IMR-90 (cell line): Measurements from ENCODE around the gene RNF4. TPM values are rescaled to one million over a fixed set of nuclear protein-coding genes. Genes with fewer than 3 reads are reported as not detected.

ENCODE experiments used
- ATAC-seq: fragments of 200-7000 bp; cut with Tn5 transposase; 2 replicates; pipeline ENCODE4 v1.9.1; 2020; ENCODE audit warnings: low read depth, mild to moderate bottlenecking, moderate library complexity
- BruUV-seq: library from RNA; stranded (reverse); fragments of 400-500 nt; replicated peaks from 2 replicates; lab custom pipeline; 2021; lab: Mats Ljungman, UMichigan
- CTCF ChIA-PET: fragments of 300-600 bp; formaldehyde crosslinking; extraction: SDS; loops from one replicate; lab custom pipeline; 2021; ENCODE audit warnings: antibody characterized with exemption; lab: Yijun Ruan, JAX
- POLR2A ChIA-PET: fragments of 300-600 bp; sonication (Branson Sonifier 250); formaldehyde crosslinking; loops from one replicate; lab custom pipeline; 2022; ENCODE audit warnings: antibody characterized with exemption; ENCODE audit not compliant: unreplicated experiment; lab: Charles Lee
- DNase-seq: peaks from one replicate; pipeline ENCODE4 v3.0.0; 2013
- H2AFZ ChIP-seq: replicated peaks from 2 replicates; pipeline ENCODE3; 2013; ENCODE audit warnings: low read length, mild to moderate bottlenecking; ENCODE audit not compliant: poor library complexity
- H2AK5ac ChIP-seq: 2 replicates; pipeline ENCODE4 v1.6.1; 2013; ENCODE audit warnings: low read depth, low read length, inconsistent platforms
- H2AK9ac ChIP-seq: replicated peaks from 2 replicates; pipeline ENCODE3; 2013; ENCODE audit warnings: mild to moderate bottlenecking, low read depth, low read length, moderate library complexity; ENCODE audit not compliant: poor library complexity
- H2BK120ac ChIP-seq: 2 replicates; pipeline ENCODE4 v1.6.1; 2013; ENCODE audit warnings: low read depth, low read length, inconsistent platforms
- H2BK15ac ChIP-seq: 3 replicates; pipeline ENCODE4 v1.6.1; 2013; ENCODE audit warnings: low read depth, low read length, inconsistent platforms
- H2BK20ac ChIP-seq: 2 replicates; pipeline ENCODE4 v1.6.1; 2013; ENCODE audit warnings: low read depth, mild to moderate bottlenecking, inconsistent platforms, low read length, moderate library complexity
- H2BK5ac ChIP-seq: 2 replicates; pipeline ENCODE4 v1.6.1; 2013; ENCODE audit warnings: mild to moderate bottlenecking, low read depth, low read length, inconsistent platforms; ENCODE audit not compliant: poor library complexity, severe bottlenecking
- H3K14ac ChIP-seq: replicated peaks from 2 replicates; pipeline ENCODE4 v1.6.1; 2013; ENCODE audit warnings: low read depth, low read length, inconsistent platforms
- H3K18ac ChIP-seq: 2 replicates; pipeline ENCODE4 v1.6.1; 2013; ENCODE audit warnings: low read depth, low read length, control low read depth
- H3K23ac ChIP-seq: 2 replicates; pipeline ENCODE4 v1.6.1; 2013; ENCODE audit warnings: low read depth, low read length, inconsistent platforms
- H3K27ac ChIP-seq: 2 replicates; pipeline ENCODE4 v1.5.1; 2013; ENCODE audit warnings: mild to moderate bottlenecking, control low read depth, low read length; ENCODE audit not compliant: insufficient read depth
- H3K27me3 ChIP-seq: 2 replicates; pipeline ENCODE4 v1.6.1; 2013; ENCODE audit warnings: low read length; ENCODE audit not compliant: control insufficient read depth, insufficient read depth
- H3K36me3 ChIP-seq: 2 replicates; pipeline ENCODE4 v1.6.1; 2013; ENCODE audit warnings: low read length, mixed read lengths; ENCODE audit not compliant: control insufficient read depth, insufficient read depth
- H3K4ac ChIP-seq: 2 replicates; pipeline ENCODE4 v1.6.1; 2013; ENCODE audit warnings: low read depth, low read length, inconsistent platforms
- H3K4me1 ChIP-seq: 2 replicates; pipeline ENCODE4 v1.6.1; 2013; ENCODE audit warnings: low read length, mixed read lengths; ENCODE audit not compliant: control insufficient read depth, insufficient read depth
- H3K4me2 ChIP-seq: 2 replicates; pipeline ENCODE4 v1.6.1; 2013; ENCODE audit warnings: low read depth, mild to moderate bottlenecking, control low read depth, low read length, moderate library complexity
- H3K4me3 ChIP-seq: 2 replicates; pipeline ENCODE4 v1.5.1; 2013; ENCODE audit warnings: low read depth, mild to moderate bottlenecking, control low read depth, low read length, moderate library complexity; ENCODE audit not compliant: insufficient read depth
- H3K56ac ChIP-seq: 2 replicates; pipeline ENCODE4 v1.6.1; 2013; ENCODE audit warnings: low read length, inconsistent platforms; ENCODE audit not compliant: insufficient read depth; ENCODE audit errors: extremely low read depth
- H3K79me1 ChIP-seq, 2 experiments: 2 replicates each; pipeline ENCODE4 v1.6.1; 2013; ENCODE audit warnings: low read length in 2 of 2, inconsistent platforms in 1 of 2, low read depth in 1 of 2
- H3K9ac ChIP-seq: 2 replicates; pipeline ENCODE4 v1.6.1; 2013; ENCODE audit warnings: low read depth, low read length, control low read depth
- H3K9me1 ChIP-seq: 2 replicates; pipeline ENCODE4 v1.6.1; 2013; ENCODE audit warnings: low read length, inconsistent platforms; ENCODE audit not compliant: insufficient read depth
- H3K9me3 ChIP-seq: 2 replicates; pipeline ENCODE4 v1.6.1; 2013; ENCODE audit warnings: low read length; ENCODE audit not compliant: control insufficient read depth, insufficient read depth
- H4K20me1 ChIP-seq: 2 replicates; pipeline ENCODE4 v1.6.1; 2013; ENCODE audit warnings: low read length, inconsistent platforms; ENCODE audit not compliant: insufficient read depth
- H4K5ac ChIP-seq: 2 replicates; pipeline ENCODE4 v1.6.1; 2013; ENCODE audit warnings: mild to moderate bottlenecking, low read depth, low read length, control low read depth
- H4K8ac ChIP-seq, 2 experiments: 2 replicates each; pipeline ENCODE4 v1.6.1; 2013; ENCODE audit warnings: low read depth in 2 of 2, low read length in 2 of 2, control low read depth in 1 of 2, inconsistent platforms in 1 of 2
- H4K91ac ChIP-seq: 2 replicates; pipeline ENCODE4 v1.6.1; 2013; ENCODE audit warnings: low read depth, low read length, inconsistent platforms; ENCODE audit not compliant: insufficient read depth
- MXI1 ChIP-seq: IDR thresholded peaks from 2 replicates; pipeline ENCODE4 v1.6.1; 2012; ENCODE audit warnings: low read depth, mild to moderate bottlenecking, low read length, moderate library complexity, borderline replicate concordance
- RCOR1 ChIP-seq: IDR thresholded peaks from 2 replicates; pipeline ENCODE4 v1.6.1; 2012; ENCODE audit warnings: mild to moderate bottlenecking, low read length, improper control_type of control experiment; ENCODE audit not compliant: insufficient replicate concordance
- WGBS, 2 experiments: methylation state at CpG; one replicate each; pipeline versions ENCODE4 v1.1.5 to v1.1.7; 2013; ENCODE audit warnings: missing lambda C conversion rate in 2 of 2; ENCODE audit not compliant: insufficient read length in 1 of 2; ENCODE audit errors: extremely low coverage in 2 of 2; 5-methylcytosine and 5-hydroxymethylcytosine counted together
- dilution Hi-C: fragments of 300-500 bp; cut with HindIII; formaldehyde crosslinking; loops from one replicate; pipeline ENCODE4 v1.14.3; 2018; ENCODE audit warnings: low sequenced_read_pairs; ENCODE audit not compliant: unreplicated experiment
- in situ Hi-C: fragments of 300-500 bp; cut with MboI; formaldehyde crosslinking; loops from 3 replicates; pipeline ENCODE4 v1.14.3; 2019; ENCODE audit warnings: low sequenced_read_pairs, inconsistent platforms, mixed read lengths
- intact Hi-C: fragments of 100-400 bp; cut with micrococcal nuclease; formaldehyde crosslinking; loops from 2 replicates; pipeline ENCODE4 v1.10.0; 2022
- polyA plus RNA-seq, 3 experiments: library from polyadenylated mRNA; depleted of rRNA; stranded (reverse); fragments of >200 nt; gene quantifications; 2 replicates each; pipeline ENCODE4 v1.2.3, GENCODE V29; 2012; ENCODE audit warnings: low replicate concordance in 1 of 3
- total RNA-seq: library from RNA; depleted of rRNA; stranded (reverse); fragments of >200 nt; gene quantifications from 2 replicates; pipeline ENCODE4 v1.2.3, GENCODE V29; 2012
- TF ChIP-seq, protein P1 (sequence below): conservative IDR thresholded peaks from 2 replicates; pipeline ENCODE4 v1.5.1; 2012; ENCODE audit warnings: mild to moderate bottlenecking, low read depth, low read length, improper control_type of control experiment
- TF ChIP-seq, protein P2 (sequence below): fragments of 150-350 bp; IDR thresholded peaks from 2 replicates; pipeline ENCODE4 v1.6.1; 2017; ENCODE audit warnings: mild to moderate bottlenecking, antibody characterized with exemption, low read length, low read depth

RNF4 gene
- total and polyA plus RNA-seq, 2 of the 4 experiments (the other 2 are of a cell fraction), result 63.8 to 73.8 TPM

DNA sequence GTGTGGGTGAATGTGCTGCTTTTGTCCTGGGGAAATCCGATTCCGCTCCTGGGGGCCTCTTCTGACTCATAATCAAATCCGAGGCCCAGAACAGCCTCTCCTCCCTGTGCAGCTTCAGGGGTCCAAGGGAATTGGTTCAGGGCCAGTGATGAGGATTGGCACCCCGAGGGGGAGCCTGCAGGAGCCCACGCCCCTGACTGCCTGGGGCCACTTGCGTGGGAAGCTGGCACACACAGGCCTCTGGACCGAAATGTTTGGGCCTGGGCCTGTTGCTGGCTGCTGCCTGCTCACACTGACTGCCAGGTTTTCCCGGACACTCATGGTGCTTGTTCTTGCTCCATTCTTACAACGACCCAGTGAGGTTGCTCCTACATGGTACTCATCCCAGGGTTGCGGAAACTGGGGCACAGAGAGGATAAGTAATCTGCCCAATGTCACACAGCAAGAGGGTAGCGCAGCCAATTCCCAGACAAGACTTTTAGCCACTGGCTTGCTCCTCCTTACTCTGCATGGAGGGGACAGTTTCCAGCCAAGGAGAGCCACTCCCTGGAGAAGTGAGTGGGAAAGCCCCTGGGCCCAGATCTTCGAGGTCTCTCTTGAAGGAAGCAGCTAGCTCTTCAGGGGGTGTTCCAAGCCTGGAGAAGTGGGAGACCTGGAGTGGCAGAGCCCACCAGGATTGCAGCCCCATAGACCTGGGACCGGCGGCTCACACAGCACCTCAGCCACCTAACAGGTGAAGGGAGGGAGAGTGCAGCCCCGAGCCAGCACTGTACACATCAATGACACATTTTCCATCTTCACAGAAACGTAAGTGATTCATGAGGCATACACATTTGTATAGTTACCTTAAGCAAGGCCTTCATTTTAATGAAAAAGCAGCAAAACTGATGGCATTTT lies 29.8 kb upstream of the RNF4 start:
- TF ChIP-seq, protein P1, sequence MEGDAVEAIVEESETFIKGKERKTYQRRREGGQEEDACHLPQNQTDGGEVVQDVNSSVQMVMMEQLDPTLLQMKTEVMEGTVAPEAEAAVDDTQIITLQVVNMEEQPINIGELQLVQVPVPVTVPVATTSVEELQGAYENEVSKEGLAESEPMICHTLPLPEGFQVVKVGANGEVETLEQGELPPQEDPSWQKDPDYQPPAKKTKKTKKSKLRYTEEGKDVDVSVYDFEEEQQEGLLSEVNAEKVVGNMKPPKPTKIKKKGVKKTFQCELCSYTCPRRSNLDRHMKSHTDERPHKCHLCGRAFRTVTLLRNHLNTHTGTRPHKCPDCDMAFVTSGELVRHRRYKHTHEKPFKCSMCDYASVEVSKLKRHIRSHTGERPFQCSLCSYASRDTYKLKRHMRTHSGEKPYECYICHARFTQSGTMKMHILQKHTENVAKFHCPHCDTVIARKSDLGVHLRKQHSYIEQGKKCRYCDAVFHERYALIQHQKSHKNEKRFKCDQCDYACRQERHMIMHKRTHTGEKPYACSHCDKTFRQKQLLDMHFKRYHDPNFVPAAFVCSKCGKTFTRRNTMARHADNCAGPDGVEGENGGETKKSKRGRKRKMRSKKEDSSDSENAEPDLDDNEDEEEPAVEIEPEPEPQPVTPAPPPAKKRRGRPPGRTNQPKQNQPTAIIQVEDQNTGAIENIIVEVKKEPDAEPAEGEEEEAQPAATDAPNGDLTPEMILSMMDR, result no peak
- TF ChIP-seq RCOR1 (no peak), MXI1 (no peak)
- TF ChIP-seq, protein P2, sequence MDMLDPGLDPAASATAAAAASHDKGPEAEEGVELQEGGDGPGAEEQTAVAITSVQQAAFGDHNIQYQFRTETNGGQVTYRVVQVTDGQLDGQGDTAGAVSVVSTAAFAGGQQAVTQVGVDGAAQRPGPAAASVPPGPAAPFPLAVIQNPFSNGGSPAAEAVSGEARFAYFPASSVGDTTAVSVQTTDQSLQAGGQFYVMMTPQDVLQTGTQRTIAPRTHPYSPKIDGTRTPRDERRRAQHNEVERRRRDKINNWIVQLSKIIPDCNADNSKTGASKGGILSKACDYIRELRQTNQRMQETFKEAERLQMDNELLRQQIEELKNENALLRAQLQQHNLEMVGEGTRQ, result no peak
- H2AFZ ChIP-seq, result peak overlapping the region; percentile 29
- no peak overlapping the region for H3K56ac ChIP-seq
- H2BK20ac ChIP-seq, result no peak overlapping the region
- ChIA-PET CTCF (interaction anchor here (0.7 kb wide), 2 partner anchors 206 to 218 kb away, joined by 4 to 5 read pairs; no protein-coding TSS in a partner anchor), POLR2A (no interaction called here)
- BruUV-seq, result no TSS peak
- H3K27ac ChIP-seq, result no peak overlapping the region
- H3K18ac ChIP-seq, result no peak overlapping the region
- no peak overlapping the region for H4K91ac ChIP-seq
- H3K9ac ChIP-seq, result no peak overlapping the region
- no peak overlapping the region for H3K14ac ChIP-seq
- H4K8ac ChIP-seq, result no peak overlapping the region
- peaks cover 2% of the 10 kb centered on the region; the same call in 1 of the 2 replicates for H3K27me3 ChIP-seq
- no peak for ATAC-seq
- in situ Hi-C loops, result no loop called here
- no peak overlapping the region for H4K5ac ChIP-seq
- no peaks in the 10 kb centered on the region for H4K20me1 ChIP-seq
- no peaks in the 10 kb centered on the region; the same call in 1 of the 2 replicates for H3K4me1 ChIP-seq
- no peak overlapping the region for H2BK5ac ChIP-seq
- no peaks in the 10 kb centered on the region for H3K9me1 ChIP-seq
- H2BK120ac ChIP-seq, result no peak overlapping the region
- no peak overlapping the region for H3K23ac ChIP-seq
- WGBS, 2 experiments, result 68% methylated on average over 6 of the region's 16 CpGs; no CpG with 5 or more reads in 1 of the 2 experiments
- no peak overlapping the region for H3K4me2 ChIP-seq
- no peak overlapping the region for H3K4ac ChIP-seq
- dilution Hi-C loops, result no loop called here
- intact Hi-C loops, result no loop called here
- H2AK9ac ChIP-seq, result peak overlapping the region; percentile 45
- DNase-seq, result no peak
- H3K4me3 ChIP-seq, result no peak overlapping the region
- no peak overlapping the region for H2AK5ac ChIP-seq
- H2BK15ac ChIP-seq, result no peak overlapping the region
- H3K79me1 ChIP-seq, result no peaks in the 10 kb centered on the region
- no peaks in the 10 kb centered on the region for H3K9me3 ChIP-seq
- H3K36me3 ChIP-seq, result no peaks in the 10 kb centered on the region
